ENCODE results near the gene CTBP2. TPM values are rescaled to one million over a fixed set of nuclear protein-coding genes. Genes with fewer than 3 reads are reported as not detected.
A peak's percentile ranks its signal among the peaks of the same experiment; 100 is the strongest.

Gene CTBP2
- total RNA-seq, 4 donors from 2014 or later = 69.7 to 125 (median 84.7) TPM

GRCh38 chr10:124997771-124998623 lies 162.4 kb downstream of the CTBP2 start:
- H3K27ac ChIP-seq (replicated peaks in 1 of 4) = no peak overlapping the region
- TF ChIP-seq POLR2AphosphoS5 (IDR thresholded peaks at IDR 0.05) (no peak), CTCF (IDR thresholded peaks at IDR 0.05) (no peak), POLR2A (IDR thresholded peaks at IDR 0.05; ENCODE audit: low read depth) (no peak), EP300 (IDR thresholded peaks at IDR 0.05) (no peak)
- no peaks in the 10 kb centered on the region for H3K9me3 ChIP-seq
- intact Hi-C loops (cut with DNase I) = loop anchor here (5.0 to 10.0 kb wide), 2 partner anchors 147 to 164 kb away; partner anchors contain the start of gene CTBP2
- 93% methylated on average over 19 of the region's 35 CpGs for WGBS
- H3K27me3 ChIP-seq = no peaks in the 10 kb centered on the region
- H3K4me3 ChIP-seq = no peak overlapping the region
- no peak for DNase-seq (ENCODE audit: extremely low spot score)
- peaks cover 40 to 54% (median 48%) of the 10 kb centered on the region in 4 donors for H3K4me1 ChIP-seq
- H3K36me3 ChIP-seq = peaks cover 50 to 97% (median 88%) of the 10 kb centered on the region in 4 donors

- H3K36me3 ChIP-seq = peaks cover 48 to 97% (median 86%) of the 10 kb centered on the region in 4 donors
- H3K9me3 ChIP-seq = no peaks in the 10 kb centered on the region
- no peak overlapping the region for H3K4me3 ChIP-seq
- intact Hi-C loops (cut with DNase I) = loop anchor here (5.0 to 10.0 kb wide), 2 partner anchors 147 to 165 kb away; partner anchors contain the start of gene CTBP2
- no peak for TF ChIP-seq POLR2A (IDR thresholded peaks at IDR 0.05; ENCODE audit: low read depth)
- 97% methylated on average over 11 of the region's 11 CpGs for WGBS
- no peak for DNase-seq (ENCODE audit: extremely low spot score)
- H3K27ac ChIP-seq (replicated peaks in 1 of 4) = no peak overlapping the region
- H3K27me3 ChIP-seq = no peaks in the 10 kb centered on the region
- peaks cover 45 to 54% (median 48%) of the 10 kb centered on the region in 4 donors for H3K4me1 ChIP-seq
These were observed 163.1 kb downstream of the CTBP2 start for GRCh38 chr10:124997306-124997705.

- no peak for TF ChIP-seq EP300 (IDR thresholded peaks at IDR 0.05)
- no peak for TF ChIP-seq CTCF (IDR thresholded peaks at IDR 0.05)
- no peak for TF ChIP-seq POLR2A (IDR thresholded peaks at IDR 0.05; ENCODE audit: low read depth)
- TF ChIP-seq POLR2AphosphoS5 (IDR thresholded peaks at IDR 0.05) = no peak
- Histone ChIP-seq H3K36me3 (peaks cover 47 to 97% (median 83%) of the 10 kb centered on the region in 4 donors), H3K4me3 (no peak overlapping the region), H3K27ac (replicated peaks in 1 of 4) (no peak overlapping the region), H3K4me1 (peaks cover 43 to 52% (median 47%) of the 10 kb centered on the region in 4 donors), H3K27me3 (no peaks in the 10 kb centered on the region), H3K9me3 (no peaks in the 10 kb centered on the region)
- WGBS = 90% methylated on average over 10 of the region's 17 CpGs
- intact Hi-C loops (cut with DNase I) = loop anchor here (5.0 to 10.0 kb wide), 2 partner anchors 148 to 165 kb away; partner anchors contain the start of gene CTBP2
- DNase-seq (ENCODE audit: extremely low spot score) = no peak
These were observed 163.5 kb downstream of the CTBP2 start for GRCh38 chr10:124996854-124997215.

GRCh38 chr10:124996127-124996853 lies 164.1 kb downstream of the CTBP2 start:
- H3K4me1 ChIP-seq = peaks cover 38 to 46% (median 41%) of the 10 kb centered on the region in 4 donors
- TF ChIP-seq EP300 (IDR thresholded peaks at IDR 0.05) (no peak), POLR2AphosphoS5 (IDR thresholded peaks at IDR 0.05) (no peak), CTCF (IDR thresholded peaks at IDR 0.05) (no peak), POLR2A (IDR thresholded peaks at IDR 0.05; ENCODE audit: low read depth) (no peak)
- peaks cover 53 to 97% (median 83%) of the 10 kb centered on the region in 4 donors for H3K36me3 ChIP-seq
- no peak overlapping the region for H3K4me3 ChIP-seq
- H3K27ac ChIP-seq (replicated peaks in 1 of 4) = no peak overlapping the region
- no peaks in the 10 kb centered on the region for H3K9me3 ChIP-seq
- intact Hi-C loops (cut with DNase I) = loop anchor here (5.0 to 10.0 kb wide), 2 partner anchors 149 to 166 kb away; partner anchors contain the start of gene CTBP2
- H3K27me3 ChIP-seq = no peaks in the 10 kb centered on the region
- DNase-seq (ENCODE audit: extremely low spot score) = peak; percentile 47
- WGBS = 90% methylated on average over 22 of the region's 24 CpGs

GRCh38 chr10:124995605-124996004 lies 164.8 kb downstream of the CTBP2 start:
- H3K4me1 ChIP-seq = peaks cover 31 to 40% (median 34%) of the 10 kb centered on the region in 4 donors
- no peak for TF ChIP-seq POLR2A (IDR thresholded peaks at IDR 0.05; ENCODE audit: low read depth)
- no peak for TF ChIP-seq CTCF (IDR thresholded peaks at IDR 0.05)
- no peak for TF ChIP-seq EP300 (IDR thresholded peaks at IDR 0.05)
- no peak for TF ChIP-seq POLR2AphosphoS5 (IDR thresholded peaks at IDR 0.05)

More at GRCh38 chr10:124995605-124996004, 164.8 kb downstream of the CTBP2 start:
- 90% methylated on average over 11 of the region's 11 CpGs for WGBS
- DNase-seq (ENCODE audit: extremely low spot score) = no peak
- H3K27ac ChIP-seq (replicated peaks in 1 of 4) = no peak overlapping the region
- H3K4me3 ChIP-seq = no peak overlapping the region
- intact Hi-C loops (cut with DNase I) = loop anchor here (5.0 to 10.0 kb wide), 2 partner anchors 149 to 167 kb away; partner anchors contain the start of gene CTBP2
- H3K36me3 ChIP-seq = peaks cover 60 to 97% (median 84%) of the 10 kb centered on the region in 4 donors
- H3K27me3 ChIP-seq = no peaks in the 10 kb centered on the region
- H3K9me3 ChIP-seq = no peaks in the 10 kb centered on the region
